GM23338 (cell line): ENCODE measurements around the gene PHF23. TPM values are rescaled to one million over a fixed set of nuclear protein-coding genes. Genes with fewer than 3 reads are reported as not detected.

Experiments used
- ATAC-seq: fragments of 200-7000 bp; cut with Tn5 transposase; 3 replicates; pipeline ENCODE4 v1.9.1; 2020
- DNase-seq: peaks from one replicate; pipeline ENCODE4 v3.0.0-alpha.2; 2015; ENCODE audit warnings: low spot score
- H2AFZ ChIP-seq: fragments of 200-600 bp; sonication (generic); 2 replicates; pipeline ENCODE4 v1.8.0; 2016; ENCODE audit warnings: antibody characterized with exemption, mild to moderate bottlenecking, moderate library complexity
- H3F3A ChIP-seq: fragments of 200-600 bp; sonication (generic); replicated peaks from 2 replicates; pipeline ENCODE4 v1.8.0; 2017; ENCODE audit warnings: antibody characterized with exemption, mixed run types, low read depth
- H3K27ac ChIP-seq: fragments of 200-600 bp; sonication (generic); 2 replicates; pipeline ENCODE4 v1.6.1; 2016; ENCODE audit warnings: low read depth
- H3K27me3 ChIP-seq: fragments of 200-600 bp; sonication (generic); 2 replicates; pipeline ENCODE4 v1.8.0; 2016; ENCODE audit warnings: mild to moderate bottlenecking, mixed run types, moderate library complexity; ENCODE audit not compliant: insufficient read depth
- H3K36me3 ChIP-seq: fragments of 200-600 bp; sonication (generic); 2 replicates; pipeline ENCODE4 v1.8.0; 2016; ENCODE audit warnings: mild to moderate bottlenecking; ENCODE audit not compliant: insufficient read depth
- H3K4me1 ChIP-seq: fragments of 200-600 bp; sonication (generic); 2 replicates; pipeline ENCODE4 v1.8.0; 2016; ENCODE audit warnings: mild to moderate bottlenecking, moderate library complexity; ENCODE audit not compliant: insufficient read depth
- H3K4me2 ChIP-seq: fragments of 200-600 bp; sonication (generic); 2 replicates; pipeline ENCODE4 v1.7.1; 2017; ENCODE audit warnings: mixed run types
- H3K4me3 ChIP-seq: fragments of 200-600 bp; sonication (generic); 2 replicates; pipeline ENCODE4 v1.6.1; 2016; ENCODE audit warnings: mixed run types
- H3K79me2 ChIP-seq: fragments of 200-600 bp; sonication (generic); replicated peaks from 2 replicates; pipeline ENCODE4 v1.8.0; 2017; ENCODE audit warnings: mild to moderate bottlenecking; ENCODE audit not compliant: insufficient read depth
- H3K9me2 ChIP-seq: fragments of 200-600 bp; sonication (generic); 2 replicates; pipeline ENCODE4 v1.8.0; 2017; ENCODE audit not compliant: insufficient read depth
- H4K20me1 ChIP-seq: fragments of 200-600 bp; sonication (generic); replicated peaks from 2 replicates; pipeline ENCODE4 v1.8.0; 2017; ENCODE audit warnings: mild to moderate bottlenecking; ENCODE audit not compliant: insufficient read depth
- H3K27ac Mint-ChIP-seq: 2 replicates; pipeline ENCODE4 v1.8.0; 2020; ENCODE audit warnings: inconsistent platforms, mild to moderate bottlenecking, moderate library complexity, mixed read lengths
- H3K27me3 Mint-ChIP-seq: 3 replicates; pipeline ENCODE4 v1.8.0; 2022; ENCODE audit warnings: low read depth, mild to moderate bottlenecking, moderate library complexity, mixed read lengths, inconsistent platforms; ENCODE audit not compliant: insufficient read depth, poor library complexity
- H3K36me3 Mint-ChIP-seq: 3 replicates; pipeline ENCODE4 v1.8.0; 2021; ENCODE audit warnings: low read depth, mild to moderate bottlenecking, inconsistent platforms, moderate library complexity, mixed read lengths
- H3K4me1 Mint-ChIP-seq: 3 replicates; pipeline ENCODE4 v1.8.0; 2020; ENCODE audit warnings: mild to moderate bottlenecking, inconsistent platforms, mixed read lengths
- H3K4me3 Mint-ChIP-seq: 3 replicates; pipeline ENCODE4 v1.8.0; 2021; ENCODE audit warnings: moderate library complexity, mild to moderate bottlenecking, inconsistent platforms, mixed read lengths
- H3K9me3 Mint-ChIP-seq: 3 replicates; pipeline ENCODE4 v1.8.0; 2020; ENCODE audit warnings: moderate library complexity, mild to moderate bottlenecking, inconsistent platforms, mixed read lengths
- CREB1 ChIP-seq: fragments of 250-450 bp; sonication (Bioruptor Pico); IDR thresholded peaks from 2 replicates; pipeline ENCODE4 v1.5.0; 2020; ENCODE audit warnings: low read depth, mild to moderate bottlenecking, moderate library complexity
- CTCF ChIP-seq, 2 experiments: fragments of 200-600 bp in 1 of 2; sonication (generic) in 1 of 2; conservative IDR thresholded peaks; 2 replicates each; pipeline versions ENCODE4 v1.5.1 to v1.6.1; 2016 to 2017; ENCODE audit warnings: antibody characterized with exemption in 2 of 2, low read depth in 2 of 2, mild to moderate bottlenecking in 2 of 2, moderate library complexity in 1 of 2
- ETS1 ChIP-seq: IDR thresholded peaks from 2 replicates; pipeline ENCODE4 v1.6.1; 2016; ENCODE audit warnings: antibody characterized with exemption
- EZH2 ChIP-seq: fragments of 200-600 bp; sonication (generic); IDR thresholded peaks from one replicate; pipeline ENCODE4 v1.8.0; 2017; ENCODE audit warnings: antibody characterized with exemption, mild to moderate bottlenecking, low read depth; ENCODE audit not compliant: unreplicated experiment
- EZH2phosphoT487 ChIP-seq: fragments of 200-600 bp; sonication (generic); IDR thresholded peaks from one replicate; pipeline ENCODE4 v1.8.1; 2018; ENCODE audit warnings: antibody characterized with exemption; ENCODE audit not compliant: unreplicated experiment
- JUNB ChIP-seq: IDR thresholded peaks from one replicate; pipeline ENCODE4 v1.6.1; 2016; ENCODE audit warnings: antibody characterized with exemption; ENCODE audit not compliant: unreplicated experiment
- NANOG ChIP-seq: IDR thresholded peaks from 2 replicates; pipeline ENCODE4 v1.6.1; 2016; ENCODE audit warnings: antibody characterized with exemption, borderline replicate concordance
- POLR2AphosphoS5 ChIP-seq: IDR thresholded peaks from 2 replicates; pipeline ENCODE4 v1.6.1; 2016; ENCODE audit warnings: antibody characterized with exemption, low read depth
- STAT1 ChIP-seq: IDR thresholded peaks from one replicate; pipeline ENCODE4 v1.6.1; 2016; ENCODE audit warnings: antibody characterized with exemption; ENCODE audit not compliant: unreplicated experiment
- ZNF114 ChIP-seq: fragments of 250-450 bp; sonication (Bioruptor Pico); IDR thresholded peaks from 2 replicates; pipeline ENCODE4 v1.5.0; 2020; ENCODE audit warnings: mild to moderate bottlenecking, moderate library complexity
- ZNF331 ChIP-seq: fragments of 250-450 bp; sonication (Bioruptor Pico); IDR thresholded peaks from 2 replicates; pipeline ENCODE4 v1.5.0; 2020; ENCODE audit warnings: low read depth, mild to moderate bottlenecking, moderate library complexity
- polyA plus RNA-seq: library from polyadenylated mRNA; unstranded; fragments of >200 nt; fragmentation: Nextera tagmentation; extraction: Ambion mirVana; gene quantifications from 2 replicates; pipeline ENCODE4 v1.2.1, GENCODE V29; 2016
- total RNA-seq: library from RNA; depleted of rRNA; stranded (reverse); fragments of >200 nt; shearing (Covaris generic); gene quantifications from 2 replicates; pipeline ENCODE4 v1.2.3, GENCODE V29; 2014
- TF ChIP-seq, protein P1 (sequence below): IDR thresholded peaks from one replicate; pipeline ENCODE4 v1.6.1; 2018; ENCODE audit warnings: antibody characterized with exemption; ENCODE audit not compliant: unreplicated experiment
- TF ChIP-seq, protein P2 (sequence below): fragments of 250-450 bp; sonication (Bioruptor Pico); IDR thresholded peaks from 2 replicates; pipeline ENCODE4 v1.5.0; 2020; ENCODE audit warnings: mild to moderate bottlenecking, moderate library complexity

Gene PHF23
- total and polyA plus RNA-seq, 2 experiments from 2014 or later, result 35.4 to 51.0 TPM

- Mint-ChIP-seq H3K36me3 (peaks cover 50% of the 10 kb centered on the region), H3K27me3 (peaks cover 24% of the 10 kb centered on the region)
- peak; percentile 55 for ATAC-seq
These were observed 3.6 kb upstream of the PHF23 start for GRCh38 chr17:7242717-7243452.

More at GRCh38 chr17:7242717-7243452, 3.6 kb upstream of the PHF23 start:
- H3K27ac Mint-ChIP-seq, result peak overlapping the region; percentile 97
- H3K4me1 Mint-ChIP-seq, result peaks cover 37% of the 10 kb centered on the region
- peak; percentile 99 for DNase-seq
- Histone ChIP-seq H3F3A (peaks cover 27% of the 10 kb centered on the region), H3K36me3 (peaks cover 16% of the 10 kb centered on the region; the same call in 1 of the 2 replicates), H3K4me2 (peak overlapping the region; percentile 81), H3K27ac (peak overlapping the region; percentile 93), H2AFZ (peak overlapping the region; percentile 84), H3K27me3 (no peaks in the 10 kb centered on the region), H3K9me2 (no peaks in the 10 kb centered on the region), H3K4me1 (peaks cover 20% of the 10 kb centered on the region), H4K20me1 (peaks cover 4% of the 10 kb centered on the region; the same call in 1 of the 2 replicates), H3K79me2 (peaks cover 38% of the 10 kb centered on the region), H3K4me3 (peak overlapping the region; percentile 78)
- no peaks in the 10 kb centered on the region; the same call in 1 of the 3 replicates for H3K9me3 Mint-ChIP-seq
- peak overlapping the region; percentile 87 for H3K4me3 Mint-ChIP-seq
- TF ChIP-seq POLR2AphosphoS5, result peak; percentile 83
- no peak for TF ChIP-seq NANOG
- no peak for TF ChIP-seq STAT1
- no peak for TF ChIP-seq EZH2phosphoT487
- TF ChIP-seq, protein P1, sequence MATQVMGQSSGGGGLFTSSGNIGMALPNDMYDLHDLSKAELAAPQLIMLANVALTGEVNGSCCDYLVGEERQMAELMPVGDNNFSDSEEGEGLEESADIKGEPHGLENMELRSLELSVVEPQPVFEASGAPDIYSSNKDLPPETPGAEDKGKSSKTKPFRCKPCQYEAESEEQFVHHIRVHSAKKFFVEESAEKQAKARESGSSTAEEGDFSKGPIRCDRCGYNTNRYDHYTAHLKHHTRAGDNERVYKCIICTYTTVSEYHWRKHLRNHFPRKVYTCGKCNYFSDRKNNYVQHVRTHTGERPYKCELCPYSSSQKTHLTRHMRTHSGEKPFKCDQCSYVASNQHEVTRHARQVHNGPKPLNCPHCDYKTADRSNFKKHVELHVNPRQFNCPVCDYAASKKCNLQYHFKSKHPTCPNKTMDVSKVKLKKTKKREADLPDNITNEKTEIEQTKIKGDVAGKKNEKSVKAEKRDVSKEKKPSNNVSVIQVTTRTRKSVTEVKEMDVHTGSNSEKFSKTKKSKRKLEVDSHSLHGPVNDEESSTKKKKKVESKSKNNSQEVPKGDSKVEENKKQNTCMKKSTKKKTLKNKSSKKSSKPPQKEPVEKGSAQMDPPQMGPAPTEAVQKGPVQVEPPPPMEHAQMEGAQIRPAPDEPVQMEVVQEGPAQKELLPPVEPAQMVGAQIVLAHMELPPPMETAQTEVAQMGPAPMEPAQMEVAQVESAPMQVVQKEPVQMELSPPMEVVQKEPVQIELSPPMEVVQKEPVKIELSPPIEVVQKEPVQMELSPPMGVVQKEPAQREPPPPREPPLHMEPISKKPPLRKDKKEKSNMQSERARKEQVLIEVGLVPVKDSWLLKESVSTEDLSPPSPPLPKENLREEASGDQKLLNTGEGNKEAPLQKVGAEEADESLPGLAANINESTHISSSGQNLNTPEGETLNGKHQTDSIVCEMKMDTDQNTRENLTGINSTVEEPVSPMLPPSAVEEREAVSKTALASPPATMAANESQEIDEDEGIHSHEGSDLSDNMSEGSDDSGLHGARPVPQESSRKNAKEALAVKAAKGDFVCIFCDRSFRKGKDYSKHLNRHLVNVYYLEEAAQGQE, result no peak
- no peak for TF ChIP-seq EZH2
- no peak for TF ChIP-seq ZNF331 (CRISPR knock-in tag)
- peak; percentile 76 for TF ChIP-seq ETS1
- peak; percentile 85 for TF ChIP-seq CREB1 (CRISPR knock-in tag)
- TF ChIP-seq, protein P2, sequence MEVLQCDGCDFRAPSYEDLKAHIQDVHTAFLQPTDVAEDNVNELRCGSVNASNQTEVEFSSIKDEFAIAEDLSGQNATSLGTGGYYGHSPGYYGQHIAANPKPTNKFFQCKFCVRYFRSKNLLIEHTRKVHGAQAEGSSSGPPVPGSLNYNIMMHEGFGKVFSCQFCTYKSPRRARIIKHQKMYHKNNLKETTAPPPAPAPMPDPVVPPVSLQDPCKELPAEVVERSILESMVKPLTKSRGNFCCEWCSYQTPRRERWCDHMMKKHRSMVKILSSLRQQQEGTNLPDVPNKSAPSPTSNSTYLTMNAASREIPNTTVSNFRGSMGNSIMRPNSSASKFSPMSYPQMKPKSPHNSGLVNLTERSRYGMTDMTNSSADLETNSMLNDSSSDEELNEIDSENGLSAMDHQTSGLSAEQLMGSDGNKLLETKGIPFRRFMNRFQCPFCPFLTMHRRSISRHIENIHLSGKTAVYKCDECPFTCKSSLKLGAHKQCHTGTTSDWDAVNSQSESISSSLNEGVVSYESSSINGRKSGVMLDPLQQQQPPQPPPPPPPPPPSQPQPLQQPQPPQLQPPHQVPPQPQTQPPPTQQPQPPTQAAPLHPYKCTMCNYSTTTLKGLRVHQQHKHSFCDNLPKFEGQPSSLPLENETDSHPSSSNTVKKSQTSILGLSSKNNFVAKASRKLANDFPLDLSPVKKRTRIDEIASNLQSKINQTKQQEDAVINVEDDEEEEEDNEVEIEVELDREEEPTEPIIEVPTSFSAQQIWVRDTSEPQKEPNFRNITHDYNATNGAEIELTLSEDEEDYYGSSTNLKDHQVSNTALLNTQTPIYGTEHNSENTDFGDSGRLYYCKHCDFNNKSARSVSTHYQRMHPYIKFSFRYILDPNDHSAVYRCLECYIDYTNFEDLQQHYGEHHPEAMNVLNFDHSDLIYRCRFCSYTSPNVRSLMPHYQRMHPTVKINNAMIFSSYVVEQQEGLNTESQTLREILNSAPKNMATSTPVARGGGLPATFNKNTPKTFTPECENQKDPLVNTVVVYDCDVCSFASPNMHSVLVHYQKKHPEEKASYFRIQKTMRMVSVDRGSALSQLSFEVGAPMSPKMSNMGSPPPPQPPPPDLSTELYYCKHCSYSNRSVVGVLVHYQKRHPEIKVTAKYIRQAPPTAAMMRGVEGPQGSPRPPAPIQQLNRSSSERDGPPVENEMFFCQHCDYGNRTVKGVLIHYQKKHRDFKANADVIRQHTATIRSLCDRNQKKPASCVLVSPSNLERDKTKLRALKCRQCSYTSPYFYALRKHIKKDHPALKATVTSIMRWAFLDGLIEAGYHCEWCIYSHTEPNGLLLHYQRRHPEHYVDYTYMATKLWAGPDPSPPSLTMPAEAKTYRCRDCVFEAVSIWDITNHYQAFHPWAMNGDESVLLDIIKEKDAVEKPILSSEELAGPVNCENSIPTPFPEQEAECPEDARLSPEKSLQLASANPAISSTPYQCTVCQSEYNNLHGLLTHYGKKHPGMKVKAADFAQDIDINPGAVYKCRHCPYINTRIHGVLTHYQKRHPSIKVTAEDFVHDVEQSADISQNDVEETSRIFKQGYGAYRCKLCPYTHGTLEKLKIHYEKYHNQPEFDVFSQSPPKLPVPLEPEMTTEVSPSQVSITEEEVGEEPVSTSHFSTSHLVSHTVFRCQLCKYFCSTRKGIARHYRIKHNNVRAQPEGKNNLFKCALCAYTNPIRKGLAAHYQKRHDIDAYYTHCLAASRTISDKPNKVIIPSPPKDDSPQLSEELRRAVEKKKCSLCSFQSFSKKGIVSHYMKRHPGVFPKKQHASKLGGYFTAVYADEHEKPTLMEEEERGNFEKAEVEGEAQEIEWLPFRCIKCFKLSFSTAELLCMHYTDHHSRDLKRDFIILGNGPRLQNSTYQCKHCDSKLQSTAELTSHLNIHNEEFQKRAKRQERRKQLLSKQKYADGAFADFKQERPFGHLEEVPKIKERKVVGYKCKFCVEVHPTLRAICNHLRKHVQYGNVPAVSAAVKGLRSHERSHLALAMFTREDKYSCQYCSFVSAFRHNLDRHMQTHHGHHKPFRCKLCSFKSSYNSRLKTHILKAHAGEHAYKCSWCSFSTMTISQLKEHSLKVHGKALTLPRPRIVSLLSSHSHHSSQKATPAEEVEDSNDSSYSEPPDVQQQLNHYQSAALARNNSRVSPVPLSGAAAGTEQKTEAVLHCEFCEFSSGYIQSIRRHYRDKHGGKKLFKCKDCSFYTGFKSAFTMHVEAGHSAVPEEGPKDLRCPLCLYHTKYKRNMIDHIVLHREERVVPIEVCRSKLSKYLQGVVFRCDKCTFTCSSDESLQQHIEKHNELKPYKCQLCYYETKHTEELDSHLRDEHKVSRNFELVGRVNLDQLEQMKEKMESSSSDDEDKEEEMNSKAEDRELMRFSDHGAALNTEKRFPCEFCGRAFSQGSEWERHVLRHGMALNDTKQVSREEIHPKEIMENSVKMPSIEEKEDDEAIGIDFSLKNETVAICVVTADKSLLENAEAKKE (CRISPR knock-in tag), result no peak
- TF ChIP-seq JUNB, result no peak
- no peak for TF ChIP-seq ZNF114 (CRISPR knock-in tag)
- peak in 1 of 2 experiments; percentile 34; a peak in 2 of 4 replicates for TF ChIP-seq CTCF (conservative IDR thresholded peaks at IDR 0.05; ENCODE audit: low read depth in 2 of 2)
